Measurements from ENCODE around the gene KCNJ11.
A peak's percentile ranks its signal among the peaks of the same experiment; 100 is the strongest.

Gene KCNJ11

DNA sequence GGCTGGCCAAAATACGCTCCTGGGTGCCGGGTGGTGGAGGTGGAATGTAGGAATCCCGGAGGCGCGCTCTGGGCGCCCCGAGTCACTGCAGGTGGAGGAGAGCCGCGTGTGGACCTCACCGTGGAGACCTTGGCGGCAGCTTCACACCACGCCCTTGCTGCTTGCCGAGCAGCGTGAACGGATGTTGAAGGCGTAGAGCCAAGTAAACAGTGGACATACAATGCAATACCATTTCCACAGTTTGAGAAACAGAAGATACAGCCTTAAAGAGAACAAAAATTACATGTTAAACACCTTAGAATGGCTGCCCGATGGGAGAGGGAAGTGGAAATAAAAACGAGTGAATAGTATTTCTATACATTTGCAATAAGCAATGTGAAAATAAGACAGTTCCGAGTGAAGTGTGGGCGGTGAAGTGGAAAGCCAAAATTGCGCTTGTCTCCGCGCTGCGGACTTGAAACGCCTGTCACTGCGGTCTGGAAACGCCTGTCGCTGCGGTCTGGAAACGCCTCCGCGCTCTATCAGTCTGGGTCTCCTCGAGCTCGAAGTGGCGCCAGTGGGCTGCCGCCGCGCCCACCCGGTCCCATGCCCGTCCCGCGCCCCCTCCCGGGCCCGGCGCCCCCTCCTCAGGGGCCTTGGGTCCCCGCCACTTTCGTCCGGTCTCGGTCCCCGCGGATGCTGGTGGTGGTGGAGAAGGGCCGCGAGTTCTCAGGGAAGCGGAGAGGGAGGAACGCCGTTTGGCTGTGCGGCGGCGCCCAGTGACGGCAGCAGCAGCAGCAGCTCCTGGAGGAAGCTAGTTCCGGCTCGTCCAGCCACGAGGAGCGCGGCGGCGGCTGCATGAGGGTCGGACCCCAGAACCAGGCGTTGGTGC, 35.3 kb downstream of the KCNJ11 start:
- DNase-seq: peak; percentile 83

GRCh38 chr11:17351510-17352176, 36.8 kb downstream of the KCNJ11 start, which contains the start of gene NCR3LG1:
NCR3LG1 (plus strand) TSS chr11:17351800; CDS start chr11:17351970, 170 bp downstream.
- peak; percentile 50 for DNase-seq

GRCh38 chr11:17351172-17351509, 37.3 kb downstream of the KCNJ11 start:
- no peak for DNase-seq

- DNase-seq: no peak
Measured at GRCh38 chr11:17350455-17351171, 37.8 kb downstream of the KCNJ11 start.

GRCh38 chr11:17347676-17348075, 40.8 kb downstream of the KCNJ11 start:
- DNase-seq: no peak

DNA sequence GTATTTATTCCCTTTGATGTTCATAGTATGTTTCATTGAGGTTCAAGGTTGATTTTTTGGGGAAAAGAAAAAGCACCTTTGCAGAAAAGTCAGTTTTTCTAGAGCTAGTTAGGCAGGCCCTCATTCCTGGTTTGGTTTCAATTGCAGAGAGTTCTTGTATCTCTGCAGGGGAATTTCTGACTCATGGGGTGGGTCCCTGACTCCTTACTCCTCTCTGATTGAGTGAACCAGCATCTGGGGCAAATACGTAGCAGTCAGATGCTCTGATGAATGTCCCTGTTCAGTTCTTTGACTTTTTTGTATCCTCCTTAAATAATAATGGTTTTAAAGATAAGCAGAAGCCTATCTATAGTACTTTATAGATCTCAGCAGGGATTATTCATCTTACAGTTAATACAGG, 44.6 kb downstream of the KCNJ11 start:
- no peak for DNase-seq

DNA sequence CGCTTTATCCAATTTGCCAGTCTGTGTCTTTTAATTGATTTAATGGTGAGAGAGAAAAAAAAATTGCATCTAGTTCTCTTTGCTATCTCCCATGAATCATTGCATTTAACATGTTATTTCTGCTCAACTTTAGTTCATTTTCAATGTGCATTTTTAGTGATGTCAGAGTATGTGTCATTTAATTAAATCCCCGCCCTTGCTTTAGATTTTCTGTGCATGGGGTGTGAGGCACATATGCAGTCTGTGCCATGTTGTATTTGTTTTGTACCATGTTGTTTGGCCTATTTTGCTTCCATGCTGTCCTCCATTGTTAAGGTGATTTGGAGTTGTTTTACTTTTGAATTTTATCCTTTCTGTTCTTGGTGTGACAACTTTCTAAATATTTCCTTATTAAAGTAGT, 45.2 kb downstream of the KCNJ11 start:
- no peak for DNase-seq
